Parathyroid adenoma (tissue), 2 donors: ENCODE data around the gene BDH1.

Experiments
- H2AFZ ChIP-seq: fragments of 300-600 bp; sonication (generic); one replicate; pipeline ENCODE4 v1.7.0; 2017; ENCODE audit warnings: antibody characterized with exemption, mild to moderate bottlenecking
- H3K27ac ChIP-seq: fragments of 300-600 bp; sonication (generic); one replicate; pipeline ENCODE4 v1.7.0; 2017
- H3K27me3 ChIP-seq: fragments of 300-600 bp; sonication (generic); one replicate; pipeline ENCODE4 v1.7.0; 2017; ENCODE audit warnings: low read length; ENCODE audit not compliant: control insufficient read depth, insufficient read depth
- H3K36me3 ChIP-seq: fragments of 300-600 bp; sonication (generic); one replicate; pipeline ENCODE4 v1.7.0; 2017; ENCODE audit warnings: low read length; ENCODE audit not compliant: control insufficient read depth, insufficient read depth
- H3K4me1 ChIP-seq: fragments of 300-600 bp; sonication (generic); one replicate; pipeline ENCODE4 v1.7.0; 2017; ENCODE audit warnings: control low read depth
- H3K4me2 ChIP-seq: fragments of 300-600 bp; sonication (generic); one replicate; pipeline ENCODE4 v1.7.0; 2017; ENCODE audit warnings: low read length
- H3K4me3 ChIP-seq: fragments of 300-600 bp; sonication (generic); one replicate; pipeline ENCODE4 v1.7.0; 2017; ENCODE audit warnings: low read depth, low read length
- H3K79me2 ChIP-seq: fragments of 300-600 bp; sonication (generic); one replicate; pipeline ENCODE4 v1.7.0; 2017; ENCODE audit warnings: control low read depth
- H3K9ac ChIP-seq: fragments of 300-600 bp; sonication (generic); one replicate; pipeline ENCODE4 v1.7.0; 2017; ENCODE audit warnings: mild to moderate bottlenecking
- H3K9me3 ChIP-seq: fragments of 300-600 bp; sonication (generic); one replicate; pipeline ENCODE4 v1.7.0; 2017; ENCODE audit warnings: low read length; ENCODE audit not compliant: control insufficient read depth
- CTCF ChIP-seq: fragments of 300-600 bp; sonication (generic); IDR thresholded peaks from one replicate; pipeline ENCODE4 v1.7.0; 2017; ENCODE audit warnings: antibody characterized with exemption, mild to moderate bottlenecking
- donor health status: primary hyperparathyroidism.

The BDH1 gene

GRCh38 chr3:197542741-197543454 lies 12.9 kb downstream of the BDH1 start:
- Histone ChIP-seq H3K4me3 (no peak overlapping the region), H2AFZ (no peak overlapping the region), H3K4me2 (no peak overlapping the region), H3K4me1 (no peaks in the 10 kb centered on the region), H3K9me3 (no peaks in the 10 kb centered on the region), H3K79me2 (no peaks in the 10 kb centered on the region), H3K9ac (no peak overlapping the region), H3K27ac (no peak overlapping the region), H3K36me3 (no peaks in the 10 kb centered on the region), H3K27me3 (no peaks in the 10 kb centered on the region)
- TF ChIP-seq CTCF = no peak

GRCh38 chr3:197541756-197542539 lies 13.8 kb downstream of the BDH1 start:
- Histone ChIP-seq H2AFZ (no peak overlapping the region), H3K36me3 (no peaks in the 10 kb centered on the region), H3K4me2 (peak overlapping the region; percentile 24), H3K9me3 (no peaks in the 10 kb centered on the region), H3K4me1 (no peaks in the 10 kb centered on the region), H3K27ac (no peak overlapping the region), H3K9ac (no peak overlapping the region), H3K4me3 (no peak overlapping the region), H3K27me3 (no peaks in the 10 kb centered on the region), H3K79me2 (no peaks in the 10 kb centered on the region)
- TF ChIP-seq CTCF = no peak

DNA sequence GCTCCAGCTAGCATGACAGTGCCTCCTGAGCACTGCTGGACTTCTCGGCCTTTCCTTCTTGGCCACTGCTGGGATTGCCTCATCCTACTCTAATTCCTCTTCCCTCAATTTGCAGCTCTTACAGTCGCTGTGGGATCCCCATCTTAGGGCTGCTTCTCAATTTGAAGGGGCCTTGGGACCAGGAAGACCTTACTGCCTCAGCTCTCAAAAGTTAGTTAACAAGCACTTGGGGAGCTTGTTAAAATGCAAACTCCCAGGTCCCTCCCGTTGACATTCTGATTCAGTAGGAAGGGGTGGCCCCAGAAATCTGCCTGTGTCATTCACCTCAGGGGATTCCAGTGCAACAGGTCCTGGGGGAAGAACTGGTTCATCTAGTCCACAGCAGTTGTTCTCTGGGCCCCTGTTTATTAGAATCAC lies 14.8 kb downstream of the BDH1 start:
- Histone ChIP-seq H3K9ac (no peak overlapping the region), H2AFZ (no peak overlapping the region), H3K4me1 (no peaks in the 10 kb centered on the region), H3K9me3 (no peaks in the 10 kb centered on the region), H3K27ac (no peak overlapping the region), H3K4me2 (no peak overlapping the region), H3K36me3 (no peaks in the 10 kb centered on the region), H3K4me3 (no peak overlapping the region), H3K79me2 (no peaks in the 10 kb centered on the region), H3K27me3 (no peaks in the 10 kb centered on the region)
- no peak for TF ChIP-seq CTCF

- Histone ChIP-seq H3K9me3 (no peaks in the 10 kb centered on the region), H3K79me2 (no peaks in the 10 kb centered on the region), H3K9ac (no peak overlapping the region), H3K27me3 (no peaks in the 10 kb centered on the region), H3K27ac (no peak overlapping the region), H3K4me2 (no peak overlapping the region), H3K4me1 (no peaks in the 10 kb centered on the region), H3K36me3 (no peaks in the 10 kb centered on the region), H2AFZ (no peak overlapping the region), H3K4me3 (no peak overlapping the region)
- no peak for TF ChIP-seq CTCF
These were observed 16.1 kb downstream of the BDH1 start for GRCh38 chr3:197539651-197540051.
